HEK293 (cell line): ENCODE data around the gene BAK1.

ENCODE experiments used
- ATF2 ChIP-seq: fragments of 450-650 bp; formaldehyde crosslinking; IDR thresholded peaks from 2 replicates; pipeline ENCODE4 v1.5.1; 2016; ENCODE audit warnings: missing biosample characterization, missing genetic modification characterization, low read depth
- CTCF ChIP-seq: fragments of 450-650 bp; formaldehyde crosslinking; IDR thresholded peaks from 2 replicates; pipeline ENCODE4 v1.5.1; 2016; ENCODE audit warnings: missing biosample characterization, missing genetic modification characterization
- HOXA7 ChIP-seq: sonication (generic); formaldehyde crosslinking; IDR thresholded peaks from 2 replicates; pipeline ENCODE4 v1.8.1; 2022; ENCODE audit warnings: missing genetic modification reagents, borderline replicate concordance
- REST ChIP-seq: fragments of 450-650 bp; formaldehyde crosslinking; IDR thresholded peaks from 2 replicates; pipeline ENCODE4 v1.5.1; 2016; ENCODE audit warnings: missing biosample characterization, missing genetic modification characterization
- YY1 ChIP-seq: fragments of 450-650 bp; formaldehyde crosslinking; IDR thresholded peaks from 2 replicates; pipeline ENCODE4 v1.5.1; 2018; ENCODE audit warnings: missing biosample characterization, missing genetic modification characterization
- ZEB2 ChIP-seq: fragments of 450-650 bp; formaldehyde crosslinking; IDR thresholded peaks from 2 replicates; pipeline ENCODE4 v1.5.1; 2016; ENCODE audit warnings: missing biosample characterization, missing genetic modification characterization
- ZNF121 ChIP-seq: fragments of 450-650 bp; formaldehyde crosslinking; IDR thresholded peaks from 2 replicates; pipeline ENCODE4 v1.5.1; 2016; ENCODE audit warnings: missing biosample characterization, missing genetic modification characterization
- ZNF132 ChIP-seq: fragments of 450-650 bp; formaldehyde crosslinking; IDR thresholded peaks from 2 replicates; pipeline ENCODE4 v1.5.1; 2017; ENCODE audit warnings: missing biosample characterization, missing genetic modification characterization, borderline replicate concordance
- ZNF514 ChIP-seq: fragments of 450-650 bp; formaldehyde crosslinking; IDR thresholded peaks from 2 replicates; pipeline ENCODE4 v1.5.1; 2016; ENCODE audit warnings: missing biosample characterization, missing genetic modification characterization
- ZNF548 ChIP-seq: fragments of 450-650 bp; formaldehyde crosslinking; IDR thresholded peaks from 2 replicates; pipeline ENCODE4 v1.5.1; 2016; ENCODE audit warnings: missing biosample characterization, missing genetic modification characterization
- ZNF639 ChIP-seq: fragments of 450-650 bp; formaldehyde crosslinking; IDR thresholded peaks from 2 replicates; pipeline ENCODE4 v1.5.1; 2016; ENCODE audit warnings: missing biosample characterization, missing genetic modification characterization
- ZNF645 ChIP-seq: fragments of 450-650 bp; formaldehyde crosslinking; IDR thresholded peaks from 2 replicates; pipeline ENCODE4; 2016; ENCODE audit warnings: missing biosample characterization, missing genetic modification characterization

- peak; percentile 48; the same call in 1 of the 2 replicates for TF ChIP-seq CTCF (tag by site-specific recombination)
- TF ChIP-seq HOXA7 = no peak
- TF ChIP-seq ZNF514 (tag by site-specific recombination) = no peak
- TF ChIP-seq ZNF121 (tag by site-specific recombination) = no peak
- TF ChIP-seq ZEB2 (tag by site-specific recombination) = no peak
- TF ChIP-seq ZNF548 (tag by site-specific recombination) = no peak
- no peak for TF ChIP-seq REST
- no peak for TF ChIP-seq ZNF639 (tag by site-specific recombination)
- TF ChIP-seq YY1 (tag by site-specific recombination) = no peak
- no peak for TF ChIP-seq ZNF645 (tag by site-specific recombination)
- TF ChIP-seq ZNF132 = no peak
- no peak for TF ChIP-seq ATF2 (tag by site-specific recombination)
Observed at GRCh38 chr6:33607784-33608161, 27.7 kb upstream of the BAK1 start.
